K562 (cell line): ENCODE results near the gene KLHL12. TPM values are rescaled to one million over a fixed set of nuclear protein-coding genes. Genes with fewer than 3 reads are reported as not detected.

ENCODE experiments used
- ATAC-seq: fragments of 200-7000 bp; cut with Tn5 transposase; 3 replicates; pipeline ENCODE4 v1.9.1; 2020; ENCODE audit warnings: moderate library complexity
- BruUV-seq: library from RNA; stranded (reverse); fragments of 400-500 nt; replicated peaks from 2 replicates; lab custom pipeline; 2021; lab: Mats Ljungman, UMichigan
- CTCF ChIA-PET: fragments of 300-600 bp; formaldehyde crosslinking; extraction: SDS; loops from one replicate; lab custom pipeline; 2021; ENCODE audit warnings: low intra/inter-chr PET ratio; lab: Yijun Ruan, JAX
- POLR2A ChIA-PET: fragments of 300-600, 350-650 bp; sonication (Branson Sonifier 250); formaldehyde crosslinking; extraction: SDS; loops from one replicate; lab custom pipeline; 2021; ENCODE audit warnings: antibody characterized with exemption, inconsistent platforms; lab: Yijun Ruan, JAX
- DNase-seq, 4 experiments: peaks; one replicate each; pipeline versions ENCODE4 v3.0.0 to v3.0.0-alpha.2; 2011 to 2018; ENCODE audit warnings: low spot score in 3 of 4, mixed read lengths in 3 of 4; ENCODE audit errors: extremely low read depth in 1 of 4
- FAIRE-seq: peaks from 2 replicates; lab custom pipeline; 2011; peaks lifted over from hg19 to GRCh38; lab: Jason Lieb, UNC
- H2AFZ ChIP-seq: 2 replicates; pipeline ENCODE4 v1.6.0; 2011; ENCODE audit warnings: low read depth, low read length, control low read depth, inconsistent platforms
- H3K27ac ChIP-seq: fragments of 200-600 bp; 3 replicates; pipeline ENCODE4 v1.8.0; 2011; ENCODE audit warnings: low read depth, mild to moderate bottlenecking, control low read depth, inconsistent platforms, low read length, moderate library complexity, mixed read lengths; ENCODE audit errors: extremely low read depth
- H3K27me3 ChIP-seq, 2 experiments: fragments of 300-600 bp in 1 of 2; 2 replicates in 1 of 2; 3 replicates in 1 of 2; pipeline versions ENCODE4 v1.6.0 to v1.8.0; 2011; ENCODE audit warnings: inconsistent platforms in 2 of 2, low read length in 2 of 2, mild to moderate bottlenecking in 1 of 2, mixed read lengths in 1 of 2, moderate library complexity in 1 of 2; ENCODE audit not compliant: control insufficient read depth in 2 of 2, insufficient read depth in 2 of 2
- H3K36me3 ChIP-seq: fragments of 300-600 bp; 3 replicates; pipeline ENCODE4 v1.8.0; 2011; ENCODE audit warnings: mild to moderate bottlenecking, low read length, inconsistent platforms; ENCODE audit not compliant: control insufficient read depth, insufficient read depth
- H3K4me1 ChIP-seq, 2 experiments: fragments of 200-600 bp in 1 of 2; replicated peaks in 1 of 2; 2 replicates in 1 of 2; 3 replicates in 1 of 2; pipeline versions ENCODE4 v1.5.1 to v1.8.0; 2011; ENCODE audit warnings: inconsistent platforms in 2 of 2, low read length in 2 of 2, mild to moderate bottlenecking in 1 of 2, mixed read lengths in 1 of 2, moderate library complexity in 1 of 2; ENCODE audit not compliant: control insufficient read depth in 2 of 2, insufficient read depth in 2 of 2
- H3K4me2 ChIP-seq: 2 replicates; pipeline ENCODE4 v1.6.1; 2011; ENCODE audit warnings: low read length, control low read depth, inconsistent platforms, mixed read lengths; ENCODE audit not compliant: insufficient read depth
- H3K4me3 ChIP-seq: fragments of 200-600 bp; sonication (generic), shearing (Covaris generic); 2 replicates; pipeline ENCODE4 v1.5.1; 2016; ENCODE audit warnings: control low read depth, inconsistent platforms
- H3K79me2 ChIP-seq: fragments of 200-600 bp; 3 replicates; pipeline ENCODE4 v1.8.0; 2011; ENCODE audit warnings: low read length, inconsistent platforms; ENCODE audit not compliant: control insufficient read depth, insufficient read depth
- H3K9ac ChIP-seq, 2 experiments: 2 replicates each; pipeline versions ENCODE4 v1.6.0 to v1.6.1; 2011; ENCODE audit warnings: low read depth in 2 of 2, low read length in 2 of 2, control low read depth in 1 of 2, inconsistent platforms in 1 of 2, mild to moderate bottlenecking in 1 of 2, mixed read lengths in 1 of 2; ENCODE audit not compliant: insufficient read depth in 1 of 2
- H3K9me1 ChIP-seq: one replicate; pipeline ENCODE4 v1.6.0; 2011; ENCODE audit warnings: inconsistent platforms, mild to moderate bottlenecking, low read length, moderate library complexity; ENCODE audit not compliant: control insufficient read depth, insufficient read depth
- H3K9me3 ChIP-seq: replicated peaks from 2 replicates; pipeline ENCODE4 v1.5.1; 2011; ENCODE audit warnings: low read depth, low read length, inconsistent platforms; ENCODE audit not compliant: control insufficient read depth, insufficient read depth
- H4K20me1 ChIP-seq: replicated peaks from 2 replicates; pipeline ENCODE4 v1.6.1; 2011; ENCODE audit warnings: low read length, inconsistent platforms, mixed read lengths; ENCODE audit not compliant: control insufficient read depth, insufficient read depth
- DPF2 ChIP-seq: fragments of 450-650 bp; IDR thresholded peaks from 2 replicates; pipeline ENCODE4 v1.6.1; 2016
- HMGXB4 ChIP-seq: sonication (generic); formaldehyde crosslinking; IDR thresholded peaks from 2 replicates; pipeline ENCODE4 v1.8.1; 2023; ENCODE audit warnings: mild to moderate bottlenecking, missing genetic modification reagents
- KLF13 ChIP-seq: fragments of 450-650 bp; IDR thresholded peaks from 2 replicates; pipeline ENCODE4 v1.6.1; 2016; ENCODE audit warnings: missing genetic modification characterization, low read depth, mild to moderate bottlenecking, missing compliant biosample characterization, moderate library complexity, borderline replicate concordance
- RAD21 ChIP-seq, 2 experiments: fragments of 250-450 bp in 1 of 2; fragments of 450-650 bp in 1 of 2; sonication (Bioruptor Pico) in 1 of 2; formaldehyde crosslinking in 1 of 2; IDR thresholded peaks in 1 of 2; conservative IDR thresholded peaks in 1 of 2; 2 replicates each; pipeline versions ENCODE4 v1.4.0 to v1.8.0; 2020 to 2022; ENCODE audit warnings: mild to moderate bottlenecking in 2 of 2, moderate library complexity in 1 of 2
- SMC3 ChIP-seq: conservative IDR thresholded peaks from 2 replicates; pipeline ENCODE4 v1.6.1; 2011; ENCODE audit warnings: low read depth, low read length, improper control_type of control experiment; ENCODE audit not compliant: insufficient read depth
- ZNF184 ChIP-seq: sonication (generic); formaldehyde crosslinking; IDR thresholded peaks from 2 replicates; pipeline ENCODE4 v1.5.0; 2020; ENCODE audit warnings: missing genetic modification reagents
- ZNF561 ChIP-seq: fragments of 450-650 bp; formaldehyde crosslinking; conservative IDR thresholded peaks from 2 replicates; pipeline ENCODE4 v1.4.0; 2020; ENCODE audit warnings: mild to moderate bottlenecking, moderate library complexity
- ZNF717 ChIP-seq: fragments of 250-450 bp; sonication (Bioruptor Pico); IDR thresholded peaks from 2 replicates; pipeline ENCODE4 v1.5.0; 2021
- in situ Hi-C: fragments of 300-500 bp; cut with MboI; formaldehyde crosslinking; loops from 4 replicates; pipeline ENCODE4 v1.15.0; 2018; ENCODE audit warnings: inconsistent platforms, mixed read lengths
- intact Hi-C: fragments of 100-400 bp; cut with micrococcal nuclease; formaldehyde crosslinking; loops from 2 replicates; pipeline ENCODE4 v1.14.2; 2022
- polyA plus RNA-seq, 8 experiments: library from polyadenylated mRNA; depleted of rRNA in 4 of 8; stranded (reverse) in 5 of 8; unstranded in 3 of 8; fragments of >200 nt; fragmentation: Nextera tagmentation in 2 of 8; fragmentation: Illumina TruSeq in 1 of 8; extraction: Ambion mirVana in 2 of 8; extraction: Trizol in 1 of 8; gene quantifications; 2 replicates each; pipeline versions ENCODE4 v1.2.1 to v1.2.3, GENCODE V29; 2011 to 2014; ENCODE audit warnings: inconsistent platforms in 1 of 8, missing spikeins in 1 of 8
- total RNA-seq, 7 experiments: library from RNA; depleted of rRNA in 6 of 7; stranded (reverse); fragments of >200 nt in 6 of 7; fragmentation: Illumina TruSeq in 2 of 7; extraction: Trizol in 2 of 7; gene quantifications; 2 replicates each; pipeline versions ENCODE4 v1.2.1 to v1.2.3, GENCODE V29; 2011 to 2021; ENCODE audit warnings: low replicate concordance in 1 of 7
- TF ChIP-seq, protein P1 (sequence below): fragments of 450-650 bp; IDR thresholded peaks from 2 replicates; pipeline ENCODE4 v1.6.1; 2018; ENCODE audit not compliant: partially characterized antibody
- TF ChIP-seq, protein P2 (sequence below): fragments of 250-450 bp; sonication (Bioruptor Pico); IDR thresholded peaks from 2 replicates; pipeline ENCODE4 v1.4.0; 2020; ENCODE audit warnings: mild to moderate bottlenecking

Gene KLHL12
- total and polyA plus RNA-seq, 9 of the 15 experiments (the other 6 are each of a cell fraction or from before 2014, with no cell fraction given): 23.1 to 85.1 (median 35.0) TPM

- BruUV-seq: no TSS peak
- CTCF ChIA-PET: interaction anchor here (0.6 kb wide), 1 partner anchor 38 kb away, joined by 4 read pairs; no protein-coding TSS in a partner anchor
These were observed 11.9 kb downstream of the KLHL12 start for GRCh38 chr1:202915146-202915545.

More at GRCh38 chr1:202915146-202915545, 11.9 kb downstream of the KLHL12 start:
- in situ Hi-C loops (no loop called here), intact Hi-C loops (no loop called here)
- H3K27me3 ChIP-seq: no peaks in the 10 kb centered on the region
- no peak overlapping the region for H3K4me3 ChIP-seq
- no peaks in the 10 kb centered on the region for H3K9me1 ChIP-seq
- no peaks in the 10 kb centered on the region for H4K20me1 ChIP-seq
- no peak overlapping the region for H2AFZ ChIP-seq
- POLR2A ChIA-PET: interaction anchor here (1.5 kb wide), 1 partner anchor 9 kb away, joined by 4 read pairs; no protein-coding TSS in a partner anchor
- DNase-seq (no peak), FAIRE-seq (no peak), ATAC-seq (no peak)
- no peak overlapping the region for H3K4me2 ChIP-seq
- H3K27ac ChIP-seq: no peak overlapping the region
- H3K9me3 ChIP-seq: no peaks in the 10 kb centered on the region
- H3K36me3 ChIP-seq: peaks cover 85% of the 10 kb centered on the region
- TF ChIP-seq ZNF717 (CRISPR knock-in tag) (no peak), ZNF184 (CRISPR knock-in tag) (no peak), SMC3 (no peak), HMGXB4 (CRISPR knock-in tag) (no peak), ZNF561 (CRISPR knock-in tag) (no peak), KLF13 (tag) (no peak), DPF2 (no peak), RAD21 (CRISPR knock-in tag; conservative IDR thresholded peaks at IDR 0.05 in 1 of 2, IDR thresholded peaks at IDR 0.05 in 1 of 2) (no peak)
- TF ChIP-seq, protein P1, sequence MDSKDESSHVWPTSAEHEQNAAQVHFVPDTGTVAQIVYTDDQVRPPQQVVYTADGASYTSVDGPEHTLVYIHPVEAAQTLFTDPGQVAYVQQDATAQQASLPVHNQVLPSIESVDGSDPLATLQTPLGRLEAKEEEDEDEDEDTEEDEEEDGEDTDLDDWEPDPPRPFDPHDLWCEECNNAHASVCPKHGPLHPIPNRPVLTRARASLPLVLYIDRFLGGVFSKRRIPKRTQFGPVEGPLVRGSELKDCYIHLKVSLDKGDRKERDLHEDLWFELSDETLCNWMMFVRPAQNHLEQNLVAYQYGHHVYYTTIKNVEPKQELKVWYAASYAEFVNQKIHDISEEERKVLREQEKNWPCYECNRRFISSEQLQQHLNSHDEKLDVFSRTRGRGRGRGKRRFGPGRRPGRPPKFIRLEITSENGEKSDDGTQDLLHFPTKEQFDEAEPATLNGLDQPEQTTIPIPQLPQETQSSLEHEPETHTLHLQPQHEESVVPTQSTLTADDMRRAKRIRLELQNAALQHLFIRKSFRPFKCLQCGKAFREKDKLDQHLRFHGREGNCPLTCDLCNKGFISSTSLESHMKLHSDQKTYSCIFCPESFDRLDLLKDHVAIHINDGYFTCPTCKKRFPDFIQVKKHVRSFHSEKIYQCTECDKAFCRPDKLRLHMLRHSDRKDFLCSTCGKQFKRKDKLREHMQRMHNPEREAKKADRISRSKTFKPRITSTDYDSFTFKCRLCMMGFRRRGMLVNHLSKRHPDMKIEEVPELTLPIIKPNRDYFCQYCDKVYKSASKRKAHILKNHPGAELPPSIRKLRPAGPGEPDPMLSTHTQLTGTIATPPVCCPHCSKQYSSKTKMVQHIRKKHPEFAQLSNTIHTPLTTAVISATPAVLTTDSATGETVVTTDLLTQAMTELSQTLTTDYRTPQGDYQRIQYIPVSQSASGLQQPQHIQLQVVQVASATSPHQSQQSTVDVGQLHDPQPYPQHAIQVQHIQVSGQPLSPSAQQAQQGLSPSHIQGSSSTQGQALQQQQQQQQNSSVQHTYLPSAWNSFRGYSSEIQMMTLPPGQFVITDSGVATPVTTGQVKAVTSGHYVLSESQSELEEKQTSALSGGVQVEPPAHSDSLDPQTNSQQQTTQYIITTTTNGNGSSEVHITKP: no peak
- TF ChIP-seq, protein P2, sequence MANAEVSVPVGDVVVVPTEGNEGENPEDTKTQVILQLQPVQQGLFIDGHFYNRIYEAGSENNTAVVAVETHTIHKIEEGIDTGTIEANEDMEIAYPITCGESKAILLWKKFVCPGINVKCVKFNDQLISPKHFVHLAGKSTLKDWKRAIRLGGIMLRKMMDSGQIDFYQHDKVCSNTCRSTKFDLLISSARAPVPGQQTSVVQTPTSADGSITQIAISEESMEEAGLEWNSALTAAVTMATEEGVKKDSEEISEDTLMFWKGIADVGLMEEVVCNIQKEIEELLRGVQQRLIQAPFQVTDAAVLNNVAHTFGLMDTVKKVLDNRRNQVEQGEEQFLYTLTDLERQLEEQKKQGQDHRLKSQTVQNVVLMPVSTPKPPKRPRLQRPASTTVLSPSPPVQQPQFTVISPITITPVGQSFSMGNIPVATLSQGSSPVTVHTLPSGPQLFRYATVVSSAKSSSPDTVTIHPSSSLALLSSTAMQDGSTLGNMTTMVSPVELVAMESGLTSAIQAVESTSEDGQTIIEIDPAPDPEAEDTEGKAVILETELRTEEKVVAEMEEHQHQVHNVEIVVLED (CRISPR knock-in tag): no peak
- no peaks in the 10 kb centered on the region for H3K79me2 ChIP-seq
- no peak overlapping the region for H3K9ac ChIP-seq
- H3K4me1 ChIP-seq: no peaks in the 10 kb centered on the region
